ENCODE data around the gene CAV3. TPM values are rescaled to one million over a fixed set of nuclear protein-coding genes. Genes with fewer than 3 reads are reported as not detected.

Gene CAV3
- polyA plus RNA-seq, 1 donor (not counting 4 experiments of a cell fraction or from before 2014, with no cell fraction given), result not detected

DNA sequence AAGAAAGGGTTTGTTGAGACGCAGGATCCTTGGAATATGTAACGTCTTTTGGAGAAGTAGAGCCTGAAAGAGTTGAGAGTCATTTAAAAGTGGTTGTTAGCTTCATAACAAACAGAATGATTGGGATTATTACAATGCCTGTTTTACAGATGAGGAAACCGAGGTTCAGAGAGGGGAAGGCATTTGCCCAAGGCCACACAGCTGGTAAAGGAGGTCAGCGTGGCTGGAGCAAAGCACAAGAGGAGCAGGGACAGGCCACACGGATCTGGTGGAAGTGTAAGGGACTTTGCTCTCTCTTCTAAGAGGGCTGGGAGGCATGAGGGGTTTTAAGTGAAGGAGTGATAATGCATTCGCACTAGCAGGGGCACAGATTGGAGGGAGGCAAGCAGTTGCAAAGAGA, 42.0 kb downstream of the CAV3 start:
- Histone ChIP-seq H3K36me3 (ENCODE audit: control insufficient read depth in 2 of 2, extremely low read depth in 1 of 2, insufficient read depth in 2 of 2, low read length in 2 of 2) (no peaks in the 10 kb centered on the region), H3K4me2 (ENCODE audit: control insufficient read depth, extremely low read depth, insufficient read depth, low read depth, low read length) (no peak overlapping the region), H3K4me3 (ENCODE audit: control insufficient read depth in 2 of 3, extremely low read depth in 1 of 3, insufficient read depth in 2 of 3, low read depth in 1 of 3, low read length in 3 of 3) (no peak overlapping the region), H2AFZ (ENCODE audit: control insufficient read depth, low read length) (no peak overlapping the region), H3K9me1 (ENCODE audit: control insufficient read depth, extremely low read depth, insufficient read depth, low read length) (no peaks in the 10 kb centered on the region), H3K9me3 (ENCODE audit: control insufficient read depth, low read depth, low read length) (no peaks in the 10 kb centered on the region), H4K20me1 (ENCODE audit: control insufficient read depth, extremely low read depth, insufficient read depth, low read length) (no peaks in the 10 kb centered on the region), H3K4me1 (ENCODE audit: control insufficient read depth, extremely low read depth, insufficient read depth, low read length) (peaks cover 7% of the 10 kb centered on the region), H3K79me2 (ENCODE audit: control insufficient read depth, insufficient read depth, low read length) (no peaks in the 10 kb centered on the region), H3K27me3 (ENCODE audit: control insufficient read depth, extremely low read depth, insufficient read depth, low read length) (no peaks in the 10 kb centered on the region), H3K27ac (ENCODE audit: control insufficient read depth, insufficient read depth, low read length) (no peak overlapping the region), H3K9ac (ENCODE audit: control insufficient read depth, extremely low read depth, insufficient read depth, low read length) (no peak overlapping the region)
- TF ChIP-seq, protein P1, sequence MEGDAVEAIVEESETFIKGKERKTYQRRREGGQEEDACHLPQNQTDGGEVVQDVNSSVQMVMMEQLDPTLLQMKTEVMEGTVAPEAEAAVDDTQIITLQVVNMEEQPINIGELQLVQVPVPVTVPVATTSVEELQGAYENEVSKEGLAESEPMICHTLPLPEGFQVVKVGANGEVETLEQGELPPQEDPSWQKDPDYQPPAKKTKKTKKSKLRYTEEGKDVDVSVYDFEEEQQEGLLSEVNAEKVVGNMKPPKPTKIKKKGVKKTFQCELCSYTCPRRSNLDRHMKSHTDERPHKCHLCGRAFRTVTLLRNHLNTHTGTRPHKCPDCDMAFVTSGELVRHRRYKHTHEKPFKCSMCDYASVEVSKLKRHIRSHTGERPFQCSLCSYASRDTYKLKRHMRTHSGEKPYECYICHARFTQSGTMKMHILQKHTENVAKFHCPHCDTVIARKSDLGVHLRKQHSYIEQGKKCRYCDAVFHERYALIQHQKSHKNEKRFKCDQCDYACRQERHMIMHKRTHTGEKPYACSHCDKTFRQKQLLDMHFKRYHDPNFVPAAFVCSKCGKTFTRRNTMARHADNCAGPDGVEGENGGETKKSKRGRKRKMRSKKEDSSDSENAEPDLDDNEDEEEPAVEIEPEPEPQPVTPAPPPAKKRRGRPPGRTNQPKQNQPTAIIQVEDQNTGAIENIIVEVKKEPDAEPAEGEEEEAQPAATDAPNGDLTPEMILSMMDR (optimal IDR thresholded peaks at IDR 0.05 in 1 of 3, IDR thresholded peaks at IDR 0.05 in 1 of 3, conservative IDR thresholded peaks at IDR 0.05 in 1 of 3; ENCODE audit: extremely low read depth in 1 of 3, insufficient read depth in 2 of 3, low read length in 3 of 3), result no peak
- TF ChIP-seq EZH2 (IDR thresholded peaks at IDR 0.05; ENCODE audit: low read length), result no peak
- DNase-seq (ENCODE audit: low read depth, low spot score), result no peak
- FAIRE-seq, result no peak
- dilution Hi-C loops (cut with MboI; ENCODE audit: extremely low pct_ligation_motif_present, low sequenced_read_pairs), result no loop called here

GRCh38 chr3:8776406-8776805, 42.8 kb downstream of the CAV3 start:
- H3K27me3 ChIP-seq (ENCODE audit: control insufficient read depth, extremely low read depth, insufficient read depth, low read length), result no peaks in the 10 kb centered on the region
- FAIRE-seq (no peak), DNase-seq (ENCODE audit: low read depth, low spot score) (no peak)
- no peaks in the 10 kb centered on the region for H3K79me2 ChIP-seq (ENCODE audit: control insufficient read depth, insufficient read depth, low read length)
- no peak overlapping the region for H3K27ac ChIP-seq (ENCODE audit: control insufficient read depth, insufficient read depth, low read length)
- H3K36me3 ChIP-seq (ENCODE audit: control insufficient read depth in 2 of 2, extremely low read depth in 1 of 2, insufficient read depth in 2 of 2, low read length in 2 of 2), result no peaks in the 10 kb centered on the region
- H3K4me1 ChIP-seq (ENCODE audit: control insufficient read depth, extremely low read depth, insufficient read depth, low read length), result peaks cover 7% of the 10 kb centered on the region
- no peak for TF ChIP-seq EZH2 (IDR thresholded peaks at IDR 0.05; ENCODE audit: low read length)
- TF ChIP-seq, protein P1 (optimal IDR thresholded peaks at IDR 0.05 in 1 of 3, IDR thresholded peaks at IDR 0.05 in 1 of 3, conservative IDR thresholded peaks at IDR 0.05 in 1 of 3; ENCODE audit: extremely low read depth in 1 of 3, insufficient read depth in 2 of 3, low read length in 3 of 3), result no peak
- H3K9me3 ChIP-seq (ENCODE audit: control insufficient read depth, low read depth, low read length), result no peaks in the 10 kb centered on the region
- dilution Hi-C loops (cut with MboI; ENCODE audit: extremely low pct_ligation_motif_present, low sequenced_read_pairs), result no loop called here
- H2AFZ ChIP-seq (ENCODE audit: control insufficient read depth, low read length), result no peak overlapping the region
- H3K4me3 ChIP-seq (ENCODE audit: control insufficient read depth in 2 of 3, extremely low read depth in 1 of 3, insufficient read depth in 2 of 3, low read depth in 1 of 3, low read length in 3 of 3), result no peak overlapping the region
- H3K9me1 ChIP-seq (ENCODE audit: control insufficient read depth, extremely low read depth, insufficient read depth, low read length), result no peaks in the 10 kb centered on the region
- no peak overlapping the region for H3K4me2 ChIP-seq (ENCODE audit: control insufficient read depth, extremely low read depth, insufficient read depth, low read depth, low read length)
- H4K20me1 ChIP-seq (ENCODE audit: control insufficient read depth, extremely low read depth, insufficient read depth, low read length), result no peaks in the 10 kb centered on the region
- H3K9ac ChIP-seq (ENCODE audit: control insufficient read depth, extremely low read depth, insufficient read depth, low read length), result no peak overlapping the region
